Esophagus muscularis mucosa (tissue), 4 donors: ENCODE results near the gene TRIM24.

Experiments used
- CTCF ChIP-seq, 3 experiments: fragments of 200-600 bp in 2 of 3; fragments of 450-650 bp in 1 of 3; sonication (generic) in 2 of 3; IDR thresholded peaks; one replicate each; pipeline ENCODE4 v1.5.1; 2017 to 2019; ENCODE audit warnings: antibody characterized with exemption in 3 of 3, mild to moderate bottlenecking in 2 of 3, moderate library complexity in 1 of 3
- EP300 ChIP-seq: sonication (generic); formaldehyde crosslinking; IDR thresholded peaks from one replicate; pipeline ENCODE4 v1.6.1; 2017; ENCODE audit warnings: antibody characterized with exemption
- POLR2A ChIP-seq: fragments of 450-650 bp; IDR thresholded peaks from one replicate; pipeline ENCODE4 v1.6.1; 2017; ENCODE audit warnings: antibody characterized with exemption, moderate library complexity, mild to moderate bottlenecking, low read depth
- POLR2AphosphoS5 ChIP-seq, 2 donors: sonication (generic); formaldehyde crosslinking; IDR thresholded peaks; one replicate each; pipeline ENCODE4 v1.6.1; 2017; ENCODE audit warnings: antibody characterized with exemption in 2 of 2

- TF ChIP-seq CTCF (IDR thresholded peaks at IDR 0.05) (no peak), POLR2A (no peak), EP300 (no peak), POLR2AphosphoS5 (IDR thresholded peaks at IDR 0.05) (no peak)
Measured at GRCh38 chr7:138431517-138431916, 28.5 kb upstream of the TRIM24 start.
